ENCODE results near the gene DPP6. TPM values are rescaled to one million over a fixed set of nuclear protein-coding genes. Genes with fewer than 3 reads are reported as not detected.

The DPP6 gene
- total RNA-seq, 1 experiment from 2014 or later = not detected

GRCh38 chr7:154812027-154812426, 759.8 kb downstream of the DPP6 start:
- POLR2A ChIA-PET = no interaction called here
- Mint-ChIP-seq H3K27ac (ENCODE audit: unreplicated experiment) (no peak overlapping the region), H3K9me3 (ENCODE audit: unreplicated experiment) (peaks cover 47% of the 10 kb centered on the region), H3K27me3 (ENCODE audit: insufficient read depth, unreplicated experiment) (peaks cover 4% of the 10 kb centered on the region), H3K4me1 (ENCODE audit: low read depth, unreplicated experiment) (no peaks in the 10 kb centered on the region), H3K4me3 (ENCODE audit: unreplicated experiment) (no peak overlapping the region), H3K36me3 (ENCODE audit: insufficient read depth, unreplicated experiment) (peaks cover 2% of the 10 kb centered on the region)
- H3K4me3 ChIP-seq (ENCODE audit: low read depth, low read length) = no peak overlapping the region
- CTCF ChIA-PET = no interaction called here
- H3K36me3 ChIP-seq (ENCODE audit: control insufficient read depth, insufficient read depth, low read length) = no peaks in the 10 kb centered on the region
- no peak for DNase-seq
- H3K9me3 ChIP-seq = peaks cover 6% of the 10 kb centered on the region
- BruUV-seq (replicated peaks) = no TSS peak
- TF ChIP-seq CTCF (IDR thresholded peaks at IDR 0.05; ENCODE audit: insufficient read depth in 1 of 2, low read depth in 1 of 2, low read length in 1 of 2, severe bottlenecking in 1 of 2, unreplicated experiment in 1 of 2) = no peak
- H3K27me3 ChIP-seq (replicated peaks; ENCODE audit: control insufficient read depth, insufficient read depth, low read length) = no peaks in the 10 kb centered on the region
- no peaks in the 10 kb centered on the region for H3K4me1 ChIP-seq
- intact Hi-C loops (cut with micrococcal nuclease; ENCODE audit: unreplicated experiment) = no loop called here

GRCh38 chr7:154817224-154817896, 765.2 kb downstream of the DPP6 start:
- peaks cover 2% of the 10 kb centered on the region; the same call in 1 of the 2 replicates for H3K9me3 ChIP-seq
- Mint-ChIP-seq H3K27ac (ENCODE audit: unreplicated experiment) (no peak overlapping the region), H3K36me3 (ENCODE audit: insufficient read depth, unreplicated experiment) (peaks cover 6% of the 10 kb centered on the region), H3K4me3 (ENCODE audit: unreplicated experiment) (no peak overlapping the region), H3K27me3 (ENCODE audit: insufficient read depth, unreplicated experiment) (peaks cover 3% of the 10 kb centered on the region), H3K9me3 (ENCODE audit: unreplicated experiment) (peaks cover 14% of the 10 kb centered on the region), H3K4me1 (ENCODE audit: low read depth, unreplicated experiment) (no peaks in the 10 kb centered on the region)
- no peaks in the 10 kb centered on the region for H3K4me1 ChIP-seq
- intact Hi-C loops (cut with micrococcal nuclease; ENCODE audit: unreplicated experiment) = no loop called here
- BruUV-seq (replicated peaks) = no TSS peak
- POLR2A ChIA-PET = no interaction called here
- no peak for DNase-seq
- no peaks in the 10 kb centered on the region for H3K36me3 ChIP-seq (ENCODE audit: control insufficient read depth, insufficient read depth, low read length)
- H3K27me3 ChIP-seq (replicated peaks; ENCODE audit: control insufficient read depth, insufficient read depth, low read length) = no peaks in the 10 kb centered on the region
- TF ChIP-seq CTCF (IDR thresholded peaks at IDR 0.05; ENCODE audit: insufficient read depth in 1 of 2, low read depth in 1 of 2, low read length in 1 of 2, severe bottlenecking in 1 of 2, unreplicated experiment in 1 of 2) = no peak
- no peak overlapping the region for H3K4me3 ChIP-seq (ENCODE audit: low read depth, low read length)
- CTCF ChIA-PET = no interaction called here

GRCh38 chr7:154827007-154827406, 774.8 kb downstream of the DPP6 start:
- H3K9me3 Mint-ChIP-seq (ENCODE audit: unreplicated experiment) = no peaks in the 10 kb centered on the region
- H3K36me3 Mint-ChIP-seq (ENCODE audit: insufficient read depth, unreplicated experiment) = no peaks in the 10 kb centered on the region
- intact Hi-C loops (cut with micrococcal nuclease; ENCODE audit: unreplicated experiment) = no loop called here
- H3K4me1 Mint-ChIP-seq (ENCODE audit: low read depth, unreplicated experiment) = no peaks in the 10 kb centered on the region
- no TSS peak for BruUV-seq (replicated peaks)
- H3K4me1 ChIP-seq = no peaks in the 10 kb centered on the region
- TF ChIP-seq CTCF (IDR thresholded peaks at IDR 0.05; ENCODE audit: insufficient read depth in 1 of 2, low read depth in 1 of 2, low read length in 1 of 2, severe bottlenecking in 1 of 2, unreplicated experiment in 1 of 2) = no peak
- H3K27me3 Mint-ChIP-seq (ENCODE audit: insufficient read depth, unreplicated experiment) = peaks cover 21% of the 10 kb centered on the region
- no peaks in the 10 kb centered on the region for H3K9me3 ChIP-seq
- ChIA-PET POLR2A (no interaction called here), CTCF (no interaction called here)
- no peak overlapping the region for H3K27ac Mint-ChIP-seq (ENCODE audit: unreplicated experiment)
- no peak overlapping the region for H3K4me3 Mint-ChIP-seq (ENCODE audit: unreplicated experiment)
- no peak for DNase-seq
- H3K27me3 ChIP-seq (replicated peaks; ENCODE audit: control insufficient read depth, insufficient read depth, low read length) = no peaks in the 10 kb centered on the region
- H3K36me3 ChIP-seq (ENCODE audit: control insufficient read depth, insufficient read depth, low read length) = no peaks in the 10 kb centered on the region
- no peak overlapping the region for H3K4me3 ChIP-seq (ENCODE audit: low read depth, low read length)

All from Caco-2 (cell line).